ENCODE data around the gene MTMR12. TPM values are rescaled to one million over a fixed set of nuclear protein-coding genes. Genes with fewer than 3 reads are reported as not detected.

The MTMR12 gene
- total RNA-seq, 3 donors from 2014 or later = 19.3 to 43.8 (median 20.7) TPM

DNA sequence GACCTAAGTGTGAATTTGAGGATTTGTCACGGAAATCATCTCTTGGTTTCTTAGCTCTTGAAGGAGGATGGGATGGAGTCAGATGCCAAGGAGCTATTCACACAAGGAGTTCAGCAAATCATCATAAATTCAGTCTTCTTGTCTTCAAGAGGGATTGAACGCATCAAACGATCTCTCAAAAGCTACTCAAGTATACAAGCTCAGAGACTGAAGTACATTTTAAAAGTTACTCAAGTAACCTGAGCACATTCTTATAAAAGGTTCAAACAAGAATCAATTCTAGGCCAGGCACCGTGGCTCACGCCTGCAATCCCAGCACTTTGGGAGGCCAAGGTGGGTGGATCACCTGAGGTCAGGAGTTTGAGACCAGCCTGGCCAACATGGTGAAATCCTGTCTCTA lies 117.5 kb downstream of the MTMR12 start:
- no peaks in the 10 kb centered on the region for H3K36me3 ChIP-seq (ENCODE audit: low read depth)
- H3K4me3 ChIP-seq = no peak overlapping the region
- ATAC-seq (no peak), DNase-seq (no peak)
- TF ChIP-seq, protein P1, sequence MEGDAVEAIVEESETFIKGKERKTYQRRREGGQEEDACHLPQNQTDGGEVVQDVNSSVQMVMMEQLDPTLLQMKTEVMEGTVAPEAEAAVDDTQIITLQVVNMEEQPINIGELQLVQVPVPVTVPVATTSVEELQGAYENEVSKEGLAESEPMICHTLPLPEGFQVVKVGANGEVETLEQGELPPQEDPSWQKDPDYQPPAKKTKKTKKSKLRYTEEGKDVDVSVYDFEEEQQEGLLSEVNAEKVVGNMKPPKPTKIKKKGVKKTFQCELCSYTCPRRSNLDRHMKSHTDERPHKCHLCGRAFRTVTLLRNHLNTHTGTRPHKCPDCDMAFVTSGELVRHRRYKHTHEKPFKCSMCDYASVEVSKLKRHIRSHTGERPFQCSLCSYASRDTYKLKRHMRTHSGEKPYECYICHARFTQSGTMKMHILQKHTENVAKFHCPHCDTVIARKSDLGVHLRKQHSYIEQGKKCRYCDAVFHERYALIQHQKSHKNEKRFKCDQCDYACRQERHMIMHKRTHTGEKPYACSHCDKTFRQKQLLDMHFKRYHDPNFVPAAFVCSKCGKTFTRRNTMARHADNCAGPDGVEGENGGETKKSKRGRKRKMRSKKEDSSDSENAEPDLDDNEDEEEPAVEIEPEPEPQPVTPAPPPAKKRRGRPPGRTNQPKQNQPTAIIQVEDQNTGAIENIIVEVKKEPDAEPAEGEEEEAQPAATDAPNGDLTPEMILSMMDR (IDR thresholded peaks at IDR 0.05) = no peak
- H3K9me3 ChIP-seq = no peaks in the 10 kb centered on the region
- peaks cover 6% of the 10 kb centered on the region for H3K4me1 ChIP-seq (ENCODE audit: low read depth)
- intact Hi-C loops (cut with DNase I, micrococcal nuclease) = no loop called here

DNA sequence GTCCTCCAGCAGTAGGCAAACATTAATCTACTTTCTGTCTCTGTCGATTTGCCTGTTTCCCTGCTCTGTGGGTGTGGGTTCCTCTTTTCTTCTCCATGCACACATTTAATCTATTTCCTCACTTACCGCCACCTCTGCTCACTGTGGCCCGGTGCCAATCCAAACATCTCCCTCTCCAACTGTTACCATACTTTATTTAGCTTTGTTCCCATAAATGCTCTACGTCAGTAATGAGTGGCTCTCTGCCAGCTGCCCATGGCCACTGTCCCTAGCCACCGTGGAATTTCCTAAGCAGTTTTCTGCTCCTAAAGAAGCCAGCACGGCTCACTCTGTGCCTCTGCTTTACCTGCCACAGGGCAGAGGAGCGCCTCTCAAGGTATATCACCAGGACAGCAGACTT lies 119.1 kb downstream of the MTMR12 start:
- peak; percentile 98 for ATAC-seq

DNA sequence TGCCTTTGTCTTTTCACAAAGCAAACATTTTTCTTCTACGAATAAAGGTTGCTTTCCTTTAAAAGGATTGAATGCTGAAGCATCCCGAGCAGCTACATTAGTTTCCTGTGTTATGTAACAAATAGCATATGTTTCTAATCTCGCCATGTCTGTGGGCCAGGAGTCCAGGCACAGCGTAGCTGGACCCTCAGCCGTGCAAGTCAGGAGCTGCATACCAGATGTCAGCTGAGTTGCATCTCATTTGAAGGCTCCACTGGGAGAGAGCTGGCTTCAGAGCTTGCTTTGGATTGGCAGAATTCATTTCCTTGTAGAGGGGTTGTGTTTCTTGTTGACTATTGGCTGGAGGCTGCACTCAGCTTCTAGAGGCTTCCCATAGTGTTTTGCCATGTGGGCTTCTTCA lies 122.6 kb downstream of the MTMR12 start:
- Histone ChIP-seq H3K4me1 (ENCODE audit: low read depth) (peaks cover 6% of the 10 kb centered on the region), H3K4me3 (no peak overlapping the region), H3K9me3 (peaks cover 6% of the 10 kb centered on the region), H3K36me3 (ENCODE audit: low read depth) (no peaks in the 10 kb centered on the region)
- TF ChIP-seq, protein P1 (IDR thresholded peaks at IDR 0.05) = no peak
- DNase-seq = no peak
- ATAC-seq = no peak
- intact Hi-C loops (cut with DNase I, micrococcal nuclease) = no loop called here

More for the DNA sequence above, 119.1 kb downstream of the MTMR12 start:
- intact Hi-C loops (cut with DNase I, micrococcal nuclease) = no loop called here
- H3K4me1 ChIP-seq (ENCODE audit: low read depth) = peaks cover 6% of the 10 kb centered on the region
- DNase-seq = peak; percentile 86 to 93 (median 86)
- no peaks in the 10 kb centered on the region for H3K36me3 ChIP-seq (ENCODE audit: low read depth)
- no peaks in the 10 kb centered on the region for H3K9me3 ChIP-seq
- TF ChIP-seq, protein P1 (IDR thresholded peaks at IDR 0.05) = no peak
- H3K4me3 ChIP-seq = no peak overlapping the region

DNA sequence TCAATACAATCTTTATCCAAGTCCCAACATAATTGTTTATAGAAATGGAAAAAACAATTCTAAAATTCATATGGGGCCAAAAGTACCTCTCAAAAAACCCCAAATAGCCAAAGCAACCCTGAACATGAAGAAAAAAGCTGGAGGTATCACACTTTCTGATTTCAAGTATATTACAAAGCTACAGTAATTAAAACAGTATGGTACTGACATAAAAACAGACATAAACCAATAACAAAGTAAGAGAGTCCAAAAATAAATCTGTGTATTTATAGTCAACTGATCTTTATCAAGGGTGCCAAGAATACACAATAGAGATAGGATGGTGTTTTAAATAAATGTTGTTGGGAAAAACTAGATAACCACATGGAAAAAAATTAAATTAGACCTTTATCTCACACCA lies 125.1 kb downstream of the MTMR12 start:
- no peak for DNase-seq
- intact Hi-C loops (cut with DNase I, micrococcal nuclease) = no loop called here
- Histone ChIP-seq H3K36me3 (ENCODE audit: low read depth) (no peaks in the 10 kb centered on the region), H3K9me3 (peaks cover 6% of the 10 kb centered on the region), H3K4me3 (no peak overlapping the region), H3K4me1 (ENCODE audit: low read depth) (no peaks in the 10 kb centered on the region)
- no peak for ATAC-seq
- TF ChIP-seq, protein P1 (IDR thresholded peaks at IDR 0.05) = no peak

DNA sequence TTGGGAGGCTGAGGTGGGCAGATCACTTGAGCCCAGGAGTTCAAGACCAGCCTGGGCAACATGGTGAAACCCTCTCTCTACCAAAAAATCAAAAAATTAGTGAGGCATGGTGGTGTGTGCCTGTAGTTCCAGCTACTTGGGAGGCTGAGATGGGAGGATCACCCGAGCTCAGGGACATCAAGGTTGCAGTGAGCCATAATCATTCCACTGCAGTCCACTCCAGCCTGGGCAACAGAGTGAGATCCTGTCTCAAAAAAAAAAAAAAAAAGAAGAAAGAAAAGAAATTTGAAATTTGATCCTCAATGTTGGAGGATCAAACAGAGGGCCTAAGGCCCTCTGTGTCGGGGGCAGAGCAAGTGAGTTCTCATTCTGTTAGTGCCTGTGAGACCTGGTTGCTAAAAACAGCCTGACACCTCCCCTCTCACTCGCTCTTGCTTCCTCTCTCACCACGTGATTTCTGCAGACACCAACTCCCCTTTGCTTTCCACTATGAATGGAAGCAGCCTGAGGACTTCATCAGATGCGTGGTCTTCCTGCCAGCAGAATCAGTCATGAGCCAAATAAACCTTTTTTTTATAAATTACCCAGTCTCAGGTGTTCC lies 130.2 kb downstream of the MTMR12 start:
- Histone ChIP-seq H3K4me1 (ENCODE audit: low read depth) (no peaks in the 10 kb centered on the region), H3K36me3 (ENCODE audit: low read depth) (no peaks in the 10 kb centered on the region), H3K9me3 (peaks cover 3% of the 10 kb centered on the region), H3K4me3 (no peak overlapping the region)
- TF ChIP-seq, protein P1 (IDR thresholded peaks at IDR 0.05) = no peak
- ATAC-seq (no peak), DNase-seq (no peak)
- intact Hi-C loops (cut with DNase I, micrococcal nuclease) = no loop called here

Other genes with a start within 250 kb of the MTMR12 start
- gene GOLPH3, start 138.6 kb downstream of the MTMR12 start, total RNA-seq = 100 to 1,000 TPM; 101 to 178 (median 123) TPM
- 10 to 100 TPM; 44.0 to 73.3 (median 44.7) TPM for gene ZFR, start 131.8 kb upstream of the MTMR12 start, total RNA-seq